IPS-11a (cell line): ENCODE data around the gene CREB3.

Experiments
- H3K4me3 ChIP-seq: one replicate; pipeline ENCODE4 v1.5.1; 2013; ENCODE audit warnings: low read depth, low read length, control low read depth

The CREB3 gene

GRCh38 chr9:35748242-35748857 lies 15.9 kb downstream of the CREB3 start:
- peak overlapping the region; percentile 83 for H3K4me3 ChIP-seq

- H3K4me3 ChIP-seq: peak within 1 kb of the TSS; percentile 83
These were observed 16.5 kb downstream of the CREB3 start, which contains the start of the genes GBA2 and RGP1 for GRCh38 chr9:35748858-35749514. Gene GBA2 (minus strand): TSS chr9:35749228. CDS start chr9:35748704, 524 bp downstream. Gene RGP1 (plus strand): TSS chr9:35749287. CDS start chr9:35749756, 469 bp downstream.

- peak overlapping the region; percentile 83 for H3K4me3 ChIP-seq
These were observed 17.2 kb downstream of the CREB3 start for GRCh38 chr9:35749515-35750255.

- H3K4me3 ChIP-seq: no peak overlapping the region
These were observed 17.7 kb downstream of the CREB3 start for GRCh38 chr9:35750256-35750531.

- no peak overlapping the region for H3K4me3 ChIP-seq
These were observed 21.0 kb downstream of the CREB3 start for GRCh38 chr9:35753466-35753865.

GRCh38 chr9:35754264-35754663 lies 21.8 kb downstream of the CREB3 start, which contains the start of gene MSMP:
Gene MSMP (minus strand): TSS chr9:35754276. CDS start chr9:35754129, 147 bp downstream.
- no peak within 1 kb of the TSS for H3K4me3 ChIP-seq

- H3K4me3 ChIP-seq: no peak overlapping the region
These were observed 22.6 kb downstream of the CREB3 start for GRCh38 chr9:35755071-35755470.

- H3K4me3 ChIP-seq: peak overlapping the region; percentile 79
These were observed 24.1 kb downstream of the CREB3 start for GRCh38 chr9:35756275-35757225.

GRCh38 chr9:35757226-35757891 lies 24.9 kb downstream of the CREB3 start:
- peak overlapping the region; percentile 79 for H3K4me3 ChIP-seq

GRCh38 chr9:35757892-35758275 lies 25.4 kb downstream of the CREB3 start:
- peak overlapping the region; percentile 79 for H3K4me3 ChIP-seq

- no peak overlapping the region for H3K4me3 ChIP-seq
These were observed 26.1 kb downstream of the CREB3 start for GRCh38 chr9:35758475-35759050.

- no peak overlapping the region for H3K4me3 ChIP-seq
These were observed 27.3 kb downstream of the CREB3 start for GRCh38 chr9:35759795-35760194.

- no peak overlapping the region for H3K4me3 ChIP-seq
These were observed 28.2 kb downstream of the CREB3 start for GRCh38 chr9:35760651-35761050.

GRCh38 chr9:35763181-35763580 lies 30.7 kb downstream of the CREB3 start:
- no peak overlapping the region for H3K4me3 ChIP-seq

- H3K4me3 ChIP-seq: no peak overlapping the region
These were observed 31.3 kb downstream of the CREB3 start for GRCh38 chr9:35763803-35764202.

GRCh38 chr9:35766997-35767396 lies 34.5 kb downstream of the CREB3 start:
- no peak overlapping the region for H3K4me3 ChIP-seq

GRCh38 chr9:35767458-35767857 lies 35.0 kb downstream of the CREB3 start:
- H3K4me3 ChIP-seq: no peak overlapping the region

- no peak overlapping the region for H3K4me3 ChIP-seq
These were observed 37.3 kb downstream of the CREB3 start for GRCh38 chr9:35769763-35770162.

- no peak overlapping the region for H3K4me3 ChIP-seq
These were observed 38.6 kb downstream of the CREB3 start for GRCh38 chr9:35771075-35771433.

- no peak overlapping the region for H3K4me3 ChIP-seq
These were observed 39.1 kb downstream of the CREB3 start for GRCh38 chr9:35771534-35771933.
